ENCODE results near the gene SCML2. TPM values are rescaled to one million over a fixed set of nuclear protein-coding genes. Genes with fewer than 3 reads are reported as not detected.
A peak's percentile ranks its signal among the peaks of the same experiment; 100 is the strongest.
"Not testable (repeated sequence)": the region's sequence is repeated elsewhere in the genome, so short reads cannot be mapped to it uniquely, and the experiment has no call there.

SCML2 gene
- 3.0 and 3.6 TPM in 2 replicates for total RNA-seq

DNA sequence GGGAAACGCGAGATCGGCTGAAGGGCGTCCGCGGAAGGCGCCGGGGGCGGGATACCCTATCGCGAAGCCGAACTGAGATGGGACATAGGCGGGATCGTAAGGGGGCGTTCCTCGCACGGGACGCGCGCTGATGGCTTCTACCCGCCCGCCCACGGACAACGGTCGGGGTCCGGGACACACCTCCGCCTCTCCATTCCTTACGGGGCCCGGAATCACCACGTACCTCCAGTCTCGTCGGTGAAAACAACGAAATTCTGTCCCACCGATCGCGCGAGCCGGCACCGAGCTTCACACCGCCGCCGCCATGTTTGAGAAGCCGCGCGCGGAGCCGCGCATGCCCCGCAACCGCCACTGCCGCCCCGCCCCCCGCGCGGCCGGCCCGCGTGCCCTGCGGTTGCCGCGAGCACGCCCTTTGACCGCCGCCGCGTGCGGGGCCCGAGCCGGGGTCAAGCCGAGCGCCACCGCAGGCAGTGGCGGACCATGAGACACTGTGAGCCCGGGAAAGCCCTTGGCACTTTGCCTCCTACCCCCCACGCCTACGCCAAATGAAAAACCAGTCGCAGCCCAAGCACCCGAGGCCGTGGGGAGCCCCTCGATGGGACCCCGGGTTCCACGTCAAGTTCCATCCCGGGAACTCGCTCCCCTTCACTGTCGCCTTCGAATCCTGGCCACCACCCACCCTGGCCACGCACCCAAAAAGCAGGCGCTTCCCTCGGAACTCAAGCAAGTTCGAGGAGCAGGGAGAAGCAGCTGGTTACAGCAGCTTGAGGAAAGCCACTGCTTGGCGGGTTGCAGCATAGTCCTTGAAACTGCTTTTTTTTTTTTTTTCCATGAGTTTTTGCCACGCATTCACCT is at the start of gene SCML2:
Gene SCML2 (minus strand): TSS at position 320 of the 855 bp plus-strand sequence. CDS start 20,617 bp downstream, outside the sequence.
- Mint-ChIP-seq H3K9me3 (no peaks in the 10 kb centered on the region), H3K27ac (no peak within 1 kb of the TSS), H3K36me3 (ENCODE audit: low read depth) (no peaks in the 10 kb centered on the region), H3K27me3 (ENCODE audit: insufficient read depth) (peaks cover 28% of the 10 kb centered on the region), H3K4me3 (peak within 1 kb of the TSS; percentile 73), H3K4me1 (ENCODE audit: low read depth) (no peaks in the 10 kb centered on the region)
- intact Hi-C loops (cut with micrococcal nuclease) = loop anchor here (2.0 to 10.0 kb wide), 4 partner anchors 70 to 817 kb away; partner anchors contain the start of gene CDKL5
- DNase-seq (ENCODE audit: low spot score) = peak; percentile 27

DNA sequence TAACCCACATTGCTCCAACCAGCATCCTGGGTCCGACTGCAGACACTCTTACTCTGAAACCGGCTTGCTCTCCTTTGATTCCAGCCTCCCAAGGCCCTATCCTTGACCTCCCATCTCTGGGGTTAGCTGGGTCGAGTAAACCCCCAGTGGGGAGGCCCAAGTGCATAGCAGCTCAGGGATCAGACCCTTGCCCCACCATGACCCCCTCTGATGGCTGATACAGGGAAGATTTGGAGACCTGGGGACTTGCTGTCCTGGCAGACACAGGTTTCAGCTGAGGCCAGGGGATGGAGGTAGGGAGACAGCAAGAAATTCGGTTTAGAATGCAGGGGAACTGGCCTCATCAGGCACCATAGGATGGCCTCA is 47.3 kb upstream of the SCML2 start:
- no peaks in the 10 kb centered on the region for H3K36me3 Mint-ChIP-seq (ENCODE audit: low read depth)
- H3K9me3 Mint-ChIP-seq = no peaks in the 10 kb centered on the region
- no peaks in the 10 kb centered on the region for H3K4me1 Mint-ChIP-seq (ENCODE audit: low read depth)
- no peaks in the 10 kb centered on the region for H3K27me3 Mint-ChIP-seq (ENCODE audit: insufficient read depth)
- no peak overlapping the region for H3K27ac Mint-ChIP-seq
- DNase-seq (ENCODE audit: low spot score) = no peak
- H3K4me3 Mint-ChIP-seq = no peak overlapping the region
- intact Hi-C loops (cut with micrococcal nuclease) = no loop called here

DNA sequence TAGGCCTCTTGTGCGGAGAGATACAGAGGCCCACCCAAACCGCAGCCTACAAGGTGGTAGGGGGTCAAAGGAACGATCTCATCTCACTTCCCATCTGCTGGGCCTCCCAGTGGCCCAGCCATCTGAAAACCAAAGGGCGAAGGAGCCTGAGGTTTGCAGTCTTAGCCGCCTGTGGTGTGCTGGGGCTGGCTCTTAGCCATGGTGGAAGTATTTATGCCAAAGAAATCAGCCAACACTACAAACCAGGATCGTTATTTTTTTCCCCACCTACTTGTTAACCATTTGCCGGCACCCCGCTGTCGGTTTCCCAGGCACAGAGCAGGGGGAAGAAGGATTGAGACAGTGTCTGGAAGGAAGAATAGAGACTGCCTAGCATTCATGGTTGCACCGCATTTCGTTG is 40.0 kb upstream of the SCML2 start:
- Mint-ChIP-seq H3K4me3 (no peak overlapping the region), H3K4me1 (ENCODE audit: low read depth) (peaks cover 6% of the 10 kb centered on the region), H3K27ac (no peak overlapping the region), H3K36me3 (ENCODE audit: low read depth) (no peaks in the 10 kb centered on the region), H3K27me3 (ENCODE audit: insufficient read depth) (no peaks in the 10 kb centered on the region), H3K9me3 (no peaks in the 10 kb centered on the region)
- intact Hi-C loops (cut with micrococcal nuclease) = loop anchor here (5.0 kb wide), 1 partner anchor 538 kb away; no protein-coding TSS in a partner anchor
- DNase-seq (ENCODE audit: low spot score) = no peak

DNA sequence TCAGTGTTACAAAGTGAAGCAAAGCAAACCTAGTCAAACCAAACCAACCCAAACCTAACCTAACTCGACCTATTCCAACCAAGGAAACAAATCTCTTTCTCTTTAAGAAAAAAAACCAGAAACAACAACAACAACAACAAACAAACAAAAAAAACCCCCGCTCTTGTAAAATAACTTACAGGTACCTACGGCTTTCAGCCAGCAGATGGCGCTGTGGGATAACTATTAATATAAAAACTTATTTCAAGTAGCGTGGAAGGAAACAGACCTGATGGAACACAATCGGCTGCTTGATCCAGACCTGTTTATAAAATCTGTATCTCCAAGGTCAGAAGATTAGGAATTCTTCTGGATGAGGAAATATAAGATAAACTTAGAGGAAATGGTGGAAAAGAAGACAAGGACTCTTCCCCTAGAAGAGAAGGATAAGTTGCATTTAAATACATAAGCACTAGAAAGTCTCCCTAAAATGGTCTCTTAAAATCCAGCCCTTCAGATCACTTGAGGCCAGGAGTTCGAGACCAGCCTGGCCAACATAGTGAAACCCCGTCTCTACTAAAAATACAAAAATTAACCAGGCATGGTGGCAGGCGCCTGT is 36.6 kb upstream of the SCML2 start:
- intact Hi-C loops (cut with micrococcal nuclease) = loop anchor here (1.0 to 5.0 kb wide), 4 partner anchors 34 to 943 kb away; partner anchors contain the start of gene CDKL5
- H3K9me3 Mint-ChIP-seq = no peaks in the 10 kb centered on the region

DNA sequence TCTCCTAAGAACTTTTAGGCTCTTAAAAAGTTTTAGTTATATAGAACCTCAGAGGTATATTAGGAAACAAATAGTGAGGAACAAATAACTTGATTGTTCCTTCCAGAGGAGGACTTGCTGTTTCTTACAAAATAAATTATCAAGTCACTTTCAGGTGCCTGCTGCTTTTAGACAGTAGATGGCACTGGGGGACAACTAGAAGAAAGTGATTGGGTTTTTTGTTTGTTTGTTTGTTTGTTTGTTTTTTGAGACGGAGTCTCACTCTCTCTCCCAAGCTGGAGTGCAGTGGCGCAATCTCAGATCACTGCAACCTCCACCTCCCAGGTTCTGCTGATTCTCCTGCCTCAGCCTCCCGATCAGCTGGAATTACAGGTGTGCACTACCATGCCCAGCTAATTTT is 35.5 kb upstream of the SCML2 start:
- no peak for DNase-seq (ENCODE audit: low spot score)
- H3K9me3 Mint-ChIP-seq = no peaks in the 10 kb centered on the region
- H3K27me3 Mint-ChIP-seq (ENCODE audit: insufficient read depth) = no peaks in the 10 kb centered on the region
- no peaks in the 10 kb centered on the region for H3K36me3 Mint-ChIP-seq (ENCODE audit: low read depth)
- no peak overlapping the region for H3K27ac Mint-ChIP-seq
- intact Hi-C loops (cut with micrococcal nuclease) = loop anchor here (5.0 kb wide), 1 partner anchor 542 kb away; no protein-coding TSS in a partner anchor
- H3K4me1 Mint-ChIP-seq (ENCODE audit: low read depth) = peaks cover 6% of the 10 kb centered on the region
- no peak overlapping the region for H3K4me3 Mint-ChIP-seq

More for the DNA sequence above, 36.6 kb upstream of the SCML2 start:
- peaks cover 6% of the 10 kb centered on the region for H3K4me1 Mint-ChIP-seq (ENCODE audit: low read depth)
- DNase-seq (ENCODE audit: low spot score) = peak; percentile 14
- H3K36me3 Mint-ChIP-seq (ENCODE audit: low read depth) = no peaks in the 10 kb centered on the region
- H3K27ac Mint-ChIP-seq = no peak overlapping the region
- H3K4me3 Mint-ChIP-seq = no peak overlapping the region
- no peaks in the 10 kb centered on the region for H3K27me3 Mint-ChIP-seq (ENCODE audit: insufficient read depth)

DNA sequence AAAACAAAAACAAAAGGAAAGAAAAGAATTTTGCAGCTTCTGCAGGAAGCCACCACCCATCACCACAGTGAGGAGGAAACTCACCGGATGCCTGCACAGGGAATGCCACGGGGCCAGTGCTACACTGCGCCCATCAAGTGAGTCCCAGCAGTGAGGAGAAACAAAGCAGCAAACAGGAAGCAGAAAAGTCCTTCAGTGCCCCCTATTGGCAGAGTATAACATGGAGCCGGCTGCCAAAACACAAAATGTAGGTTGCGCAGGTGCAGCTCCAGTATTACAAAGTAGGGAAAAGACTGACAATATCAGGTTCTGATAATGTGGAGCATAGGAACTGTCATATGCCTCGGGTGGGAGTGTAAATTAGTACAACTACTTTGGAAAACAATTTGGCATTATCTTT is 23.3 kb upstream of the SCML2 start:
- no peaks in the 10 kb centered on the region for H3K27me3 Mint-ChIP-seq (ENCODE audit: insufficient read depth)
- no peak for DNase-seq (ENCODE audit: low spot score)
- intact Hi-C loops (cut with micrococcal nuclease) = loop anchor here (2.0 kb wide), 3 partner anchors 433 to 1135 kb away; no protein-coding TSS in a partner anchor

DNA sequence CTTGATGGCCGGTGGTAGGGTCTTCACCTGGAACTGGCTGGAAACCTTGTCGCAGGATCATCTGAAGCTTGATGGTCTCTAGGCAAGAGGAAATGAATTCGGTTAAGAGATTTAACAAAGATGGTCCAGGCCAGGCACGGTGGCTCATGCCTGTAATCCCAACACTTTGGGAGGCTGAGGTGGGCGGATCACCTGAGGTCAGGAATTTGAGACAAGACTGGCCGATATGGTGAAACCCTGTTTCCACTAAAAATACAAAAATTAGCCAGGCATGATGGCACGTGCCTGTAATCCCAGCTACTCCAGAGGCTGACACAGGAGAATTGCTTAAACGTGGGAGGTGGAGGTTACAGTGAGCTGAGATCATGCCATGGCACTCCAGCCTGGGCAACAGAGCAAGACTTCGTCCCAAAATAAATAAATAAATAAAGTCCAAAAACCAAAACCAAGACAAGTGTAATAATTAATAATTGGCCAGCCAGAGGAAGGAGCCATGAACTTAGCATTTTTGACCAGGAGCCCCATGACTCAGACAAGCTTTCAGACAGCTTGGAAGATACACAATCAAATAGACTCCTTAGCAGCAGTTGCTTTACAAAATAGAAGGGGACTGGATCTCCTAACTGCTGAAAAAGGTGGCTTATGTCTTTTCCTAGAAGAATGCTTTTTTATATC is 20.8 kb upstream of the SCML2 start:
- DNase-seq (ENCODE audit: low spot score); H3K27me3 Mint-ChIP-seq (ENCODE audit: insufficient read depth); H3K27ac Mint-ChIP-seq; H3K9me3 Mint-ChIP-seq; intact Hi-C loops (cut with micrococcal nuclease); H3K36me3 Mint-ChIP-seq (ENCODE audit: low read depth); H3K4me1 Mint-ChIP-seq (ENCODE audit: low read depth); H3K4me3 Mint-ChIP-seq: not testable (repeated sequence)

More for the DNA sequence above, 23.3 kb upstream of the SCML2 start:
- Mint-ChIP-seq H3K27ac (no peak overlapping the region), H3K4me3 (no peak overlapping the region), H3K36me3 (ENCODE audit: low read depth) (no peaks in the 10 kb centered on the region), H3K9me3 (no peaks in the 10 kb centered on the region), H3K4me1 (ENCODE audit: low read depth) (peaks cover 5% of the 10 kb centered on the region)

DNA sequence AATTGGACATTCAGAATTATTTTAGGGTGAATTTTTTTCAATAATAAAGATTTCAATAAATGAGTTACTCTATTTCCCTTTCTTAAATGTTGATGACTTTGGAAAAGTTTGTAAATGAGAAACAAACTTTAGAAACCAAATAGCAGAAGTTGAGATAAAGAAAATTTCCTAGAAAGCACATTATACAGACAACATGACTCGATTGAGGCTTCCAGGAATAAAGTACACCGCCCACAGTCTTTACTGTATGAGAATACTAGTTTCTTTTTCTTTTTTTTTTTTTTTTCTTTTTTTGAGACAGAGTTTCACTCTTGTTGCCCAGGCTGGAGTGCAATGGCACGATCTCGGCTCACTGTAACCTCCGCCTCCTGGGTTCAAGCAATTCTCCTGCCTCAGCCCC is 14.6 kb upstream of the SCML2 start:
- H3K4me3 Mint-ChIP-seq; intact Hi-C loops (cut with micrococcal nuclease); H3K27me3 Mint-ChIP-seq (ENCODE audit: insufficient read depth); H3K27ac Mint-ChIP-seq; DNase-seq (ENCODE audit: low spot score); H3K9me3 Mint-ChIP-seq; H3K4me1 Mint-ChIP-seq (ENCODE audit: low read depth); H3K36me3 Mint-ChIP-seq (ENCODE audit: low read depth): not testable (repeated sequence)

DNA sequence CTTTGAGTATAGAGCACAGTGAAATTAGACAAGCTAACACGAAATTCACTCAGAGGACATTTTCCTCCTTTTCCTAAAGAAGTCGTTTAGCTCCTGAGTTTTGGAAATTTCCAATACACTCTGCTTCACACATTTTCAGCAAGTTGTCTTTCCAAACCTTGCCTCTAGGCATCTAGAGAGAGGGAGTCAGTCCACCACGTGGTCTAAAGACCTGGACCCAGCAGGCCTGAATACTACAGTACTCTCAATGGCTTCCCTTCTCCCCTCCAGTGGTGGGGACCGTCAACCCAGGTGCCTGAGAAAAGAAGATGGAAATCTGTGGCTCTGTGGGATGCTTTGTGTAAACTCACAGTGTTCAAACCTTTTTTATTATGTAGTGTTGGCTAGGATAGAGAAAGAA is 13.9 kb upstream of the SCML2 start:
- no peak for DNase-seq (ENCODE audit: low spot score)
- Mint-ChIP-seq H3K27me3 (ENCODE audit: insufficient read depth) (peaks cover under 1% of the 10 kb centered on the region), H3K4me1 (ENCODE audit: low read depth) (no peaks in the 10 kb centered on the region), H3K9me3 (no peaks in the 10 kb centered on the region), H3K36me3 (ENCODE audit: low read depth) (no peaks in the 10 kb centered on the region), H3K27ac (no peak overlapping the region), H3K4me3 (no peak overlapping the region)
- intact Hi-C loops (cut with micrococcal nuclease) = no loop called here

DNA sequence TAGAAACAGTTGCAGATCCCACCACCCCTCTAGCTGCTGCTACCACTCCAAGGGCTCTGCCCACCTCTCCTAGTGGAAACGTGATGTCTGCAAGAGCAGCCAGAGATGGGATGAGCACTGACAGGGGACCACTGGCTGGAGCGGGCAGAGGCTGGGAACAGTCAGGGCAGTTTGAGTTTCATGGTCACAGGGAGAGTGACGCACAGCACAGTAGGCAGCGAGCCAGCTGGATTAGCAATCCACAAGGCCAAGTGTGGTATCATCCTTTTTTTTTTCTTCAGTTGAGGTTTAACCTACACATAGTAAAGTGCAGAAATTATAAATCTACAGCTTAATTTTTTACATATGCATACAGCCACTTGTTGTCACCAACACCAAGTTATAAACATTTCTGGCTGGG is 6.4 kb upstream of the SCML2 start:
- H3K27me3 Mint-ChIP-seq (ENCODE audit: insufficient read depth) = peaks cover 8% of the 10 kb centered on the region
- intact Hi-C loops (cut with micrococcal nuclease) = no loop called here
- DNase-seq (ENCODE audit: low spot score) = no peak
- H3K9me3 Mint-ChIP-seq = no peaks in the 10 kb centered on the region
- no peaks in the 10 kb centered on the region for H3K36me3 Mint-ChIP-seq (ENCODE audit: low read depth)
- no peaks in the 10 kb centered on the region for H3K4me1 Mint-ChIP-seq (ENCODE audit: low read depth)
- no peak overlapping the region for H3K4me3 Mint-ChIP-seq
- H3K27ac Mint-ChIP-seq = no peak overlapping the region

DNA sequence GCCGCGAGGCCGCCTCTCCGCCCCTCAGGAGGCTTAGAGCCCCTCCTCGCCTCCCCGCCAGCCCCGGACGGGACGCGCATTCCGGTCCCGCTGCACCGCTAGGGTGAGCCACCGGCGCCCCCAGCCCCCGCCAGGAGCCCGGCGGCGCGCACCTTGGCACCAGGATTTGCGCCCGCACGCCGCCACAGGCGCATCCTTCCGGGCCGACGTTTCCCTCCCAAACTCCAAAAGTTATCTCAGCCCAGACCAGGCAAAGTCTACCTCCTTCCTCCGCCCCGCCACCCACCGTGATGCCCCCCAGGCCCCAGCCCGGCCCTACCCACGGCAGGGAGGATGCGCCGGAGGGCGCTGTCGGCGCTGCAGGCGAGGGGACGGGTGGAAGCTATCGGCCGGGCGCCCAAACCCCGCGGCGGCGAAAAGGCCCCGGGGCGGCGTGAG is 538 bp downstream of the SCML2 start:
- Mint-ChIP-seq H3K4me3 (peak overlapping the region; percentile 73), H3K36me3 (ENCODE audit: low read depth) (no peaks in the 10 kb centered on the region), H3K27me3 (ENCODE audit: insufficient read depth) (peaks cover 28% of the 10 kb centered on the region), H3K4me1 (ENCODE audit: low read depth) (no peaks in the 10 kb centered on the region), H3K9me3 (no peaks in the 10 kb centered on the region), H3K27ac (no peak overlapping the region)
- DNase-seq (ENCODE audit: low spot score) = no peak
- intact Hi-C loops (cut with micrococcal nuclease) = loop anchor here (2.0 to 10.0 kb wide), 3 partner anchors 71 to 615 kb away; partner anchors contain the start of gene CDKL5

DNA sequence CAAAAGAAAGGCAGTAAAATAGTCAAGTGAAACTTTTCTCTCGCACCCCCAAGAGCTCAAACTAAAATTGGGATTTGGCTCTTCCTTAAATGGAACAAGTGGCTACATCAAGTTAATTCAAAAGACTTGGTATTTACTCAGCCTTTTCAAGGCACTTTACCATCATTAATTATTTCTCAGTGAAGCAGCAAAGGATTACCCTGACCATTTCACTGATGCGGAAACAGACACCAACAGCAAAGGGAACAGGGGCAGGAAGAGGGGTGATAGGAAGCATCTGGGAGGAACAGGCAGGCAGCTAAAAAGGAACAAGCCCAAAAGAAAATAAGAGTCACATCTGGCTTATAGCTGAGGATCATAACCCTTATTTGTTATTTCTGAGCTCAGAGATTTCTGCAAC is 2.7 kb downstream of the SCML2 start:
- Mint-ChIP-seq H3K4me3 (peak overlapping the region; percentile 37), H3K27me3 (ENCODE audit: insufficient read depth) (peaks cover 22% of the 10 kb centered on the region), H3K36me3 (ENCODE audit: low read depth) (no peaks in the 10 kb centered on the region), H3K4me1 (ENCODE audit: low read depth) (no peaks in the 10 kb centered on the region), H3K9me3 (no peaks in the 10 kb centered on the region), H3K27ac (no peak overlapping the region)
- no peak for DNase-seq (ENCODE audit: low spot score)
- intact Hi-C loops (cut with micrococcal nuclease) = loop anchor here (10.0 kb wide), 1 partner anchor 567 kb away; no protein-coding TSS in a partner anchor
